GM23338 (cell line): ENCODE measurements around the gene CDH23. TPM values are rescaled to one million over a fixed set of nuclear protein-coding genes. Genes with fewer than 3 reads are reported as not detected.

Experiments used
- ATAC-seq: fragments of 200-7000 bp; cut with Tn5 transposase; 3 replicates; pipeline ENCODE4 v1.9.1; 2020
- DNase-seq: peaks from one replicate; pipeline ENCODE4 v3.0.0-alpha.2; 2015; ENCODE audit warnings: low spot score
- H2AFZ ChIP-seq: fragments of 200-600 bp; sonication (generic); 2 replicates; pipeline ENCODE4 v1.8.0; 2016; ENCODE audit warnings: antibody characterized with exemption, mild to moderate bottlenecking, moderate library complexity
- H3F3A ChIP-seq: fragments of 200-600 bp; sonication (generic); replicated peaks from 2 replicates; pipeline ENCODE4 v1.8.0; 2017; ENCODE audit warnings: antibody characterized with exemption, mixed run types, low read depth
- H3K27ac ChIP-seq: fragments of 200-600 bp; sonication (generic); 2 replicates; pipeline ENCODE4 v1.6.1; 2016; ENCODE audit warnings: low read depth
- H3K27me3 ChIP-seq: fragments of 200-600 bp; sonication (generic); 2 replicates; pipeline ENCODE4 v1.8.0; 2016; ENCODE audit warnings: mild to moderate bottlenecking, mixed run types, moderate library complexity; ENCODE audit not compliant: insufficient read depth
- H3K36me3 ChIP-seq: fragments of 200-600 bp; sonication (generic); 2 replicates; pipeline ENCODE4 v1.8.0; 2016; ENCODE audit warnings: mild to moderate bottlenecking; ENCODE audit not compliant: insufficient read depth
- H3K4me1 ChIP-seq: fragments of 200-600 bp; sonication (generic); 2 replicates; pipeline ENCODE4 v1.8.0; 2016; ENCODE audit warnings: mild to moderate bottlenecking, moderate library complexity; ENCODE audit not compliant: insufficient read depth
- H3K4me2 ChIP-seq: fragments of 200-600 bp; sonication (generic); 2 replicates; pipeline ENCODE4 v1.7.1; 2017; ENCODE audit warnings: mixed run types
- H3K4me3 ChIP-seq: fragments of 200-600 bp; sonication (generic); 2 replicates; pipeline ENCODE4 v1.6.1; 2016; ENCODE audit warnings: mixed run types
- H3K79me2 ChIP-seq: fragments of 200-600 bp; sonication (generic); replicated peaks from 2 replicates; pipeline ENCODE4 v1.8.0; 2017; ENCODE audit warnings: mild to moderate bottlenecking; ENCODE audit not compliant: insufficient read depth
- H3K9me2 ChIP-seq: fragments of 200-600 bp; sonication (generic); 2 replicates; pipeline ENCODE4 v1.8.0; 2017; ENCODE audit not compliant: insufficient read depth
- H4K20me1 ChIP-seq: fragments of 200-600 bp; sonication (generic); replicated peaks from 2 replicates; pipeline ENCODE4 v1.8.0; 2017; ENCODE audit warnings: mild to moderate bottlenecking; ENCODE audit not compliant: insufficient read depth
- H3K27ac Mint-ChIP-seq: 2 replicates; pipeline ENCODE4 v1.8.0; 2020; ENCODE audit warnings: inconsistent platforms, mild to moderate bottlenecking, moderate library complexity, mixed read lengths
- H3K27me3 Mint-ChIP-seq: 3 replicates; pipeline ENCODE4 v1.8.0; 2022; ENCODE audit warnings: low read depth, mild to moderate bottlenecking, moderate library complexity, mixed read lengths, inconsistent platforms; ENCODE audit not compliant: insufficient read depth, poor library complexity
- H3K36me3 Mint-ChIP-seq: 3 replicates; pipeline ENCODE4 v1.8.0; 2021; ENCODE audit warnings: low read depth, mild to moderate bottlenecking, inconsistent platforms, moderate library complexity, mixed read lengths
- H3K4me1 Mint-ChIP-seq: 3 replicates; pipeline ENCODE4 v1.8.0; 2020; ENCODE audit warnings: mild to moderate bottlenecking, inconsistent platforms, mixed read lengths
- H3K4me3 Mint-ChIP-seq: 3 replicates; pipeline ENCODE4 v1.8.0; 2021; ENCODE audit warnings: moderate library complexity, mild to moderate bottlenecking, inconsistent platforms, mixed read lengths
- H3K9me3 Mint-ChIP-seq: 3 replicates; pipeline ENCODE4 v1.8.0; 2020; ENCODE audit warnings: moderate library complexity, mild to moderate bottlenecking, inconsistent platforms, mixed read lengths
- CREB1 ChIP-seq: fragments of 250-450 bp; sonication (Bioruptor Pico); IDR thresholded peaks from 2 replicates; pipeline ENCODE4 v1.5.0; 2020; ENCODE audit warnings: low read depth, mild to moderate bottlenecking, moderate library complexity
- ETS1 ChIP-seq: IDR thresholded peaks from 2 replicates; pipeline ENCODE4 v1.6.1; 2016; ENCODE audit warnings: antibody characterized with exemption
- EZH2 ChIP-seq: fragments of 200-600 bp; sonication (generic); IDR thresholded peaks from one replicate; pipeline ENCODE4 v1.8.0; 2017; ENCODE audit warnings: antibody characterized with exemption, mild to moderate bottlenecking, low read depth; ENCODE audit not compliant: unreplicated experiment
- EZH2phosphoT487 ChIP-seq: fragments of 200-600 bp; sonication (generic); IDR thresholded peaks from one replicate; pipeline ENCODE4 v1.8.1; 2018; ENCODE audit warnings: antibody characterized with exemption; ENCODE audit not compliant: unreplicated experiment
- JUNB ChIP-seq: IDR thresholded peaks from one replicate; pipeline ENCODE4 v1.6.1; 2016; ENCODE audit warnings: antibody characterized with exemption; ENCODE audit not compliant: unreplicated experiment
- NANOG ChIP-seq: IDR thresholded peaks from 2 replicates; pipeline ENCODE4 v1.6.1; 2016; ENCODE audit warnings: antibody characterized with exemption, borderline replicate concordance
- POLR2AphosphoS5 ChIP-seq: IDR thresholded peaks from 2 replicates; pipeline ENCODE4 v1.6.1; 2016; ENCODE audit warnings: antibody characterized with exemption, low read depth
- REST ChIP-seq: IDR thresholded peaks from one replicate; pipeline ENCODE4 v1.6.1; 2018; ENCODE audit warnings: antibody characterized with exemption; ENCODE audit not compliant: unreplicated experiment
- STAT1 ChIP-seq: IDR thresholded peaks from one replicate; pipeline ENCODE4 v1.6.1; 2016; ENCODE audit warnings: antibody characterized with exemption; ENCODE audit not compliant: unreplicated experiment
- ZNF114 ChIP-seq: fragments of 250-450 bp; sonication (Bioruptor Pico); IDR thresholded peaks from 2 replicates; pipeline ENCODE4 v1.5.0; 2020; ENCODE audit warnings: mild to moderate bottlenecking, moderate library complexity
- ZNF331 ChIP-seq: fragments of 250-450 bp; sonication (Bioruptor Pico); IDR thresholded peaks from 2 replicates; pipeline ENCODE4 v1.5.0; 2020; ENCODE audit warnings: low read depth, mild to moderate bottlenecking, moderate library complexity
- ZNF462 ChIP-seq: fragments of 250-450 bp; sonication (Bioruptor Pico); IDR thresholded peaks from 2 replicates; pipeline ENCODE4 v1.5.0; 2020; ENCODE audit warnings: mild to moderate bottlenecking, moderate library complexity
- polyA plus RNA-seq: library from polyadenylated mRNA; unstranded; fragments of >200 nt; fragmentation: Nextera tagmentation; extraction: Ambion mirVana; gene quantifications from 2 replicates; pipeline ENCODE4 v1.2.1, GENCODE V29; 2016
- total RNA-seq: library from RNA; depleted of rRNA; stranded (reverse); fragments of >200 nt; shearing (Covaris generic); gene quantifications from 2 replicates; pipeline ENCODE4 v1.2.3, GENCODE V29; 2014
- TF ChIP-seq, protein P1 (sequence below), 2 experiments: fragments of 200-600 bp in 1 of 2; sonication (generic) in 1 of 2; conservative IDR thresholded peaks; 2 replicates each; pipeline versions ENCODE4 v1.5.1 to v1.6.1; 2016 to 2017; ENCODE audit warnings: antibody characterized with exemption in 2 of 2, low read depth in 2 of 2, mild to moderate bottlenecking in 2 of 2, moderate library complexity in 1 of 2

CDH23 gene
- total and polyA plus RNA-seq, 2 experiments from 2014 or later: 0.95 to 4.3 TPM

GRCh38 chr10:71504570-71504969 lies 107.8 kb downstream of the CDH23 start:
- no peak overlapping the region for H3K4me3 ChIP-seq
- ATAC-seq (no peak), DNase-seq (no peak)
- no peaks in the 10 kb centered on the region for H3K4me1 ChIP-seq
- H3K79me2 ChIP-seq: no peaks in the 10 kb centered on the region
- peaks cover 14% of the 10 kb centered on the region for H3K27me3 Mint-ChIP-seq
- no peak overlapping the region for H3K4me2 ChIP-seq
- no peaks in the 10 kb centered on the region for H3F3A ChIP-seq
- no peaks in the 10 kb centered on the region for H3K9me3 Mint-ChIP-seq
- H3K27me3 ChIP-seq: no peaks in the 10 kb centered on the region
- TF ChIP-seq, protein P1, sequence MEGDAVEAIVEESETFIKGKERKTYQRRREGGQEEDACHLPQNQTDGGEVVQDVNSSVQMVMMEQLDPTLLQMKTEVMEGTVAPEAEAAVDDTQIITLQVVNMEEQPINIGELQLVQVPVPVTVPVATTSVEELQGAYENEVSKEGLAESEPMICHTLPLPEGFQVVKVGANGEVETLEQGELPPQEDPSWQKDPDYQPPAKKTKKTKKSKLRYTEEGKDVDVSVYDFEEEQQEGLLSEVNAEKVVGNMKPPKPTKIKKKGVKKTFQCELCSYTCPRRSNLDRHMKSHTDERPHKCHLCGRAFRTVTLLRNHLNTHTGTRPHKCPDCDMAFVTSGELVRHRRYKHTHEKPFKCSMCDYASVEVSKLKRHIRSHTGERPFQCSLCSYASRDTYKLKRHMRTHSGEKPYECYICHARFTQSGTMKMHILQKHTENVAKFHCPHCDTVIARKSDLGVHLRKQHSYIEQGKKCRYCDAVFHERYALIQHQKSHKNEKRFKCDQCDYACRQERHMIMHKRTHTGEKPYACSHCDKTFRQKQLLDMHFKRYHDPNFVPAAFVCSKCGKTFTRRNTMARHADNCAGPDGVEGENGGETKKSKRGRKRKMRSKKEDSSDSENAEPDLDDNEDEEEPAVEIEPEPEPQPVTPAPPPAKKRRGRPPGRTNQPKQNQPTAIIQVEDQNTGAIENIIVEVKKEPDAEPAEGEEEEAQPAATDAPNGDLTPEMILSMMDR (conservative IDR thresholded peaks at IDR 0.05; ENCODE audit: low read depth in 2 of 2): no peak
- TF ChIP-seq POLR2AphosphoS5: no peak
- TF ChIP-seq CREB1 (CRISPR knock-in tag): no peak
- TF ChIP-seq NANOG: no peak
- TF ChIP-seq ETS1: no peak
- no peak for TF ChIP-seq JUNB
- no peak for TF ChIP-seq REST
- TF ChIP-seq ZNF462 (CRISPR knock-in tag): no peak
- no peak for TF ChIP-seq ZNF331 (CRISPR knock-in tag)
- TF ChIP-seq STAT1: no peak
- no peak for TF ChIP-seq EZH2
- no peak for TF ChIP-seq EZH2phosphoT487
- TF ChIP-seq ZNF114: no peak
- no peaks in the 10 kb centered on the region for H3K36me3 ChIP-seq
- H3K27ac Mint-ChIP-seq: no peak overlapping the region
- H2AFZ ChIP-seq: no peak overlapping the region
- H3K36me3 Mint-ChIP-seq: no peaks in the 10 kb centered on the region
- 0 out of 2 replicates have a peak, but pooled peaks cover 3% of the 10 kb centered on the region for H3K9me2 ChIP-seq
- H3K4me1 Mint-ChIP-seq: peaks cover 10% of the 10 kb centered on the region
- no peaks in the 10 kb centered on the region for H4K20me1 ChIP-seq
- H3K27ac ChIP-seq: no peak overlapping the region
- no peak overlapping the region for H3K4me3 Mint-ChIP-seq
